Measurements from ENCODE around the gene ZNF17. TPM values are rescaled to one million over a fixed set of nuclear protein-coding genes. Genes with fewer than 3 reads are reported as not detected.

ZNF17 gene
- total and polyA plus RNA-seq, 2 of the 8 experiments (the other 6 are each of a cell fraction or from before 2014, with no cell fraction given): 3.8 to 10.2 TPM

DNA sequence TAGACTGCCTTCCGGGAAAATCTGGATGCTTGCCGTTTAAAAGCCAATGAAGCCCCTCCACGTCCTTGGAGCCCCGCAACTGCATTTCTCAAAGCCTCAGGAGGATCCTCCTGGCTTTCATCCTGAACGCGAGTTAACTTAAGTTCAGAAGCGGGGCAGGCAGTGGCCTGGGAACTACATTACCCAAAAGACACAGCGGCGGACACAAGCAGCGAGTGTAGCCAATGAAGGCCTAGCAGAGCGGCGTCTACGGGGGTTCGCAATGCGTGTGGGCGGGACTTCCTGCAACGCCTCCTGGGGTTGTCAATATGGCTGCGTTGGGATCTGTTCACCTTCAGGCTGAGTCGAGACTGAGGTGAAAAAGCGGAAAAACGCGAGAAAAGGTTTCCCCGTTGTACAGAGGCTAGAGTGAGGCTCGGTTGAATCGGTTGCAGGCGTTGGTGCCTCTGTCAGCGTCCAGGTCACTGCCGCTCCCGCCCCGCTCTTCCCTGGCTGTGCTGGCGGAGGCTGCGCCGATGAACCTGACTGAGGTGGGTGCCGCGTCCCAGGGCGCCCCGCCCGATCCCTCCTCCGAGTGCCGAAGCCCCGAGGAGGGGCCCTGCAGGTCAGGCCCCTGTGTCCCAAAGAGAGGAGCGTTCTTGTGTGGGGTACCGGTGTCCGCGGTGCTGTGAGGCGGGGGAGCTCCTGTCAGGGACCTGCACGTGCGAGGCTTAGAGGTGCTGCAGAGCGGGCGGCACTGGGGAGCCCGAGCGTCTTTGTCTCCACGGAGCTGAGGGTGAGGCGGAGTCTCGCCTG is at the start of gene ZNF17 (continued):
- TF ChIP-seq, protein P1, sequence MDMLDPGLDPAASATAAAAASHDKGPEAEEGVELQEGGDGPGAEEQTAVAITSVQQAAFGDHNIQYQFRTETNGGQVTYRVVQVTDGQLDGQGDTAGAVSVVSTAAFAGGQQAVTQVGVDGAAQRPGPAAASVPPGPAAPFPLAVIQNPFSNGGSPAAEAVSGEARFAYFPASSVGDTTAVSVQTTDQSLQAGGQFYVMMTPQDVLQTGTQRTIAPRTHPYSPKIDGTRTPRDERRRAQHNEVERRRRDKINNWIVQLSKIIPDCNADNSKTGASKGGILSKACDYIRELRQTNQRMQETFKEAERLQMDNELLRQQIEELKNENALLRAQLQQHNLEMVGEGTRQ (IDR thresholded peaks at IDR 0.05; ENCODE audit: low read length): no peak
- TF ChIP-seq NRF1 (IDR thresholded peaks at IDR 0.05; ENCODE audit: low read depth, low read length) (no peak), BRCA1 (IDR thresholded peaks at IDR 0.05; ENCODE audit: low read depth, low read length) (no peak), CHD2 (IDR thresholded peaks at IDR 0.05; ENCODE audit: low read length) (peak; percentile 77), POLR2A (IDR thresholded peaks at IDR 0.05; ENCODE audit: control extremely low read depth in 1 of 2, low read depth in 2 of 2, low read length in 2 of 2) (peak in 1 of 2 experiments; percentile 59; a peak in 1 of 3 replicates), SIN3A (conservative IDR thresholded peaks at IDR 0.05 in 1 of 2, IDR thresholded peaks at IDR 0.05 in 1 of 2; ENCODE audit: low read depth in 1 of 2, low read length in 2 of 2) (peak; percentile 74 to 89; a peak in 2 of 4 replicates), CHD1 (IDR thresholded peaks at IDR 0.05; ENCODE audit: low read depth, low read length) (no peak), NANOG (IDR thresholded peaks at IDR 0.05; ENCODE audit: insufficient read depth, low read depth, low read length, poor library complexity, severe bottlenecking) (no peak)
- TF ChIP-seq, protein P2, sequence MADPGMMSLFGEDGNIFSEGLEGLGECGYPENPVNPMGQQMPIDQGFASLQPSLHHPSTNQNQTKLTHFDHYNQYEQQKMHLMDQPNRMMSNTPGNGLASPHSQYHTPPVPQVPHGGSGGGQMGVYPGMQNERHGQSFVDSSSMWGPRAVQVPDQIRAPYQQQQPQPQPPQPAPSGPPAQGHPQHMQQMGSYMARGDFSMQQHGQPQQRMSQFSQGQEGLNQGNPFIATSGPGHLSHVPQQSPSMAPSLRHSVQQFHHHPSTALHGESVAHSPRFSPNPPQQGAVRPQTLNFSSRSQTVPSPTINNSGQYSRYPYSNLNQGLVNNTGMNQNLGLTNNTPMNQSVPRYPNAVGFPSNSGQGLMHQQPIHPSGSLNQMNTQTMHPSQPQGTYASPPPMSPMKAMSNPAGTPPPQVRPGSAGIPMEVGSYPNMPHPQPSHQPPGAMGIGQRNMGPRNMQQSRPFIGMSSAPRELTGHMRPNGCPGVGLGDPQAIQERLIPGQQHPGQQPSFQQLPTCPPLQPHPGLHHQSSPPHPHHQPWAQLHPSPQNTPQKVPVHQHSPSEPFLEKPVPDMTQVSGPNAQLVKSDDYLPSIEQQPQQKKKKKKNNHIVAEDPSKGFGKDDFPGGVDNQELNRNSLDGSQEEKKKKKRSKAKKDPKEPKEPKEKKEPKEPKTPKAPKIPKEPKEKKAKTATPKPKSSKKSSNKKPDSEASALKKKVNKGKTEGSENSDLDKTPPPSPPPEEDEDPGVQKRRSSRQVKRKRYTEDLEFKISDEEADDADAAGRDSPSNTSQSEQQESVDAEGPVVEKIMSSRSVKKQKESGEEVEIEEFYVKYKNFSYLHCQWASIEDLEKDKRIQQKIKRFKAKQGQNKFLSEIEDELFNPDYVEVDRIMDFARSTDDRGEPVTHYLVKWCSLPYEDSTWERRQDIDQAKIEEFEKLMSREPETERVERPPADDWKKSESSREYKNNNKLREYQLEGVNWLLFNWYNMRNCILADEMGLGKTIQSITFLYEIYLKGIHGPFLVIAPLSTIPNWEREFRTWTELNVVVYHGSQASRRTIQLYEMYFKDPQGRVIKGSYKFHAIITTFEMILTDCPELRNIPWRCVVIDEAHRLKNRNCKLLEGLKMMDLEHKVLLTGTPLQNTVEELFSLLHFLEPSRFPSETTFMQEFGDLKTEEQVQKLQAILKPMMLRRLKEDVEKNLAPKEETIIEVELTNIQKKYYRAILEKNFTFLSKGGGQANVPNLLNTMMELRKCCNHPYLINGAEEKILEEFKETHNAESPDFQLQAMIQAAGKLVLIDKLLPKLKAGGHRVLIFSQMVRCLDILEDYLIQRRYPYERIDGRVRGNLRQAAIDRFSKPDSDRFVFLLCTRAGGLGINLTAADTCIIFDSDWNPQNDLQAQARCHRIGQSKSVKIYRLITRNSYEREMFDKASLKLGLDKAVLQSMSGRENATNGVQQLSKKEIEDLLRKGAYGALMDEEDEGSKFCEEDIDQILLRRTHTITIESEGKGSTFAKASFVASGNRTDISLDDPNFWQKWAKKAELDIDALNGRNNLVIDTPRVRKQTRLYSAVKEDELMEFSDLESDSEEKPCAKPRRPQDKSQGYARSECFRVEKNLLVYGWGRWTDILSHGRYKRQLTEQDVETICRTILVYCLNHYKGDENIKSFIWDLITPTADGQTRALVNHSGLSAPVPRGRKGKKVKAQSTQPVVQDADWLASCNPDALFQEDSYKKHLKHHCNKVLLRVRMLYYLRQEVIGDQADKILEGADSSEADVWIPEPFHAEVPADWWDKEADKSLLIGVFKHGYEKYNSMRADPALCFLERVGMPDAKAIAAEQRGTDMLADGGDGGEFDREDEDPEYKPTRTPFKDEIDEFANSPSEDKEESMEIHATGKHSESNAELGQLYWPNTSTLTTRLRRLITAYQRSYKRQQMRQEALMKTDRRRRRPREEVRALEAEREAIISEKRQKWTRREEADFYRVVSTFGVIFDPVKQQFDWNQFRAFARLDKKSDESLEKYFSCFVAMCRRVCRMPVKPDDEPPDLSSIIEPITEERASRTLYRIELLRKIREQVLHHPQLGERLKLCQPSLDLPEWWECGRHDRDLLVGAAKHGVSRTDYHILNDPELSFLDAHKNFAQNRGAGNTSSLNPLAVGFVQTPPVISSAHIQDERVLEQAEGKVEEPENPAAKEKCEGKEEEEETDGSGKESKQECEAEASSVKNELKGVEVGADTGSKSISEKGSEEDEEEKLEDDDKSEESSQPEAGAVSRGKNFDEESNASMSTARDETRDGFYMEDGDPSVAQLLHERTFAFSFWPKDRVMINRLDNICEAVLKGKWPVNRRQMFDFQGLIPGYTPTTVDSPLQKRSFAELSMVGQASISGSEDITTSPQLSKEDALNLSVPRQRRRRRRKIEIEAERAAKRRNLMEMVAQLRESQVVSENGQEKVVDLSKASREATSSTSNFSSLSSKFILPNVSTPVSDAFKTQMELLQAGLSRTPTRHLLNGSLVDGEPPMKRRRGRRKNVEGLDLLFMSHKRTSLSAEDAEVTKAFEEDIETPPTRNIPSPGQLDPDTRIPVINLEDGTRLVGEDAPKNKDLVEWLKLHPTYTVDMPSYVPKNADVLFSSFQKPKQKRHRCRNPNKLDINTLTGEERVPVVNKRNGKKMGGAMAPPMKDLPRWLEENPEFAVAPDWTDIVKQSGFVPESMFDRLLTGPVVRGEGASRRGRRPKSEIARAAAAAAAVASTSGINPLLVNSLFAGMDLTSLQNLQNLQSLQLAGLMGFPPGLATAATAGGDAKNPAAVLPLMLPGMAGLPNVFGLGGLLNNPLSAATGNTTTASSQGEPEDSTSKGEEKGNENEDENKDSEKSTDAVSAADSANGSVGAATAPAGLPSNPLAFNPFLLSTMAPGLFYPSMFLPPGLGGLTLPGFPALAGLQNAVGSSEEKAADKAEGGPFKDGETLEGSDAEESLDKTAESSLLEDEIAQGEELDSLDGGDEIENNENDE (IDR thresholded peaks at IDR 0.05; ENCODE audit: insufficient replicate concordance, low read length): no peak
